Gastroesophageal sphincter (tissue), 3 donors: ENCODE results near the gene SLCO3A1.

ENCODE experiments used
- POLR2A ChIP-seq, 2 donors: fragments of 450-650 bp; IDR thresholded peaks; one replicate each; pipeline ENCODE4 v1.6.1; 2017; ENCODE audit warnings: antibody characterized with exemption in 2 of 2, mild to moderate bottlenecking in 2 of 2, moderate library complexity in 1 of 2
- POLR2AphosphoS5 ChIP-seq: sonication (generic); formaldehyde crosslinking; IDR thresholded peaks from one replicate; pipeline ENCODE4 v1.6.1; 2017; ENCODE audit warnings: antibody characterized with exemption
- TF ChIP-seq, protein P1 (sequence below), 4 experiments: fragments of 200-600 bp in 2 of 4; fragments of 450-650 bp in 2 of 4; sonication (generic) in 1 of 4; IDR thresholded peaks; one replicate each; pipeline ENCODE4 v1.5.1; 2017 to 2019; ENCODE audit warnings: antibody characterized with exemption in 4 of 4, mild to moderate bottlenecking in 2 of 4, moderate library complexity in 2 of 4

DNA sequence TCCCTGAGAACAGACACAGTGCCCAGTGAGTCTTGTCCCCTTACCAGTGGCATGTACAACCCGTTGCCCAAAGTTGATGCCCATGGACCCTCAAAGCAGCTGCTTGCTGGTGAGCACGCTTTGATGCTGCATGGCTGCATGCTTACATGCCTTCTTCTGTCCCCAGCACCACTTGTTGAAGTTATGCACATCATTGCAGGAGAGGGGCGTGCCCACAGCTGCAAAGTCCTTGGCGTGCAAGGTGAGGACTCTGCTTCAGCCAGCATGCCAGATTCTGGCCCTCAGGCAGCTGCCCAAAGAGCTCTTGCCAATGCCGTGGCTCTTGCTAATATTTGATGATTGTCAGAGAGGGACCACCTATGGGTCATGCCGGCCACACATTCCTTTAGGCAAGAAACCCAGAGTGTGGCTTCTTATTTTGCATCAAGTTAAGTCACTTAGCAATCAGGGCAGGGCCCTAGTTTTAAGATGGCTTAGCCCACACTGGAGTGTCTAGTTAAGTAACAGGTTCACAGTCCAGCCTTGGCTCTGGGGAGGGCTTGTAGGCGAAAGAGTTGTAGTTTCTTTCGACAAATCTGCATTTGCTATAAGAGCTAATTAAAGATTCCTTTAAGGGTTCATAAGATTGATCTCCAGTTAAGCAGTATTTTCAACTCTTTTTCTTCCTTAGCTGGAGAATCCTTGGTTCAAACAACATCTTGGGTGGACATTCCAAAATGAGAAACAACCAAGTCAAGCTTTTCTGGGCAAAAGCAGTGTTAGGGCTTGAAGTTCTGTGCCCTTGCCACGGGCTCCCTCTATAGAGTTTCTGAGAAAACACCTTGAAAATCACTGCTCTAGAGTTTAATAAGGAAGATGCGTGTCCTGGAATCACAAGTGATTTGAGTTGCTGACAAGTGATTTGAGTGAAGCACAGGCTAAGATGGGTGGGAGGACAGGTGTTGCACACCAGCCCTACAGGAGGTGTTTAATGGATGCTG lies 128.6 kb downstream of the SLCO3A1 start:
- TF ChIP-seq, protein P1, sequence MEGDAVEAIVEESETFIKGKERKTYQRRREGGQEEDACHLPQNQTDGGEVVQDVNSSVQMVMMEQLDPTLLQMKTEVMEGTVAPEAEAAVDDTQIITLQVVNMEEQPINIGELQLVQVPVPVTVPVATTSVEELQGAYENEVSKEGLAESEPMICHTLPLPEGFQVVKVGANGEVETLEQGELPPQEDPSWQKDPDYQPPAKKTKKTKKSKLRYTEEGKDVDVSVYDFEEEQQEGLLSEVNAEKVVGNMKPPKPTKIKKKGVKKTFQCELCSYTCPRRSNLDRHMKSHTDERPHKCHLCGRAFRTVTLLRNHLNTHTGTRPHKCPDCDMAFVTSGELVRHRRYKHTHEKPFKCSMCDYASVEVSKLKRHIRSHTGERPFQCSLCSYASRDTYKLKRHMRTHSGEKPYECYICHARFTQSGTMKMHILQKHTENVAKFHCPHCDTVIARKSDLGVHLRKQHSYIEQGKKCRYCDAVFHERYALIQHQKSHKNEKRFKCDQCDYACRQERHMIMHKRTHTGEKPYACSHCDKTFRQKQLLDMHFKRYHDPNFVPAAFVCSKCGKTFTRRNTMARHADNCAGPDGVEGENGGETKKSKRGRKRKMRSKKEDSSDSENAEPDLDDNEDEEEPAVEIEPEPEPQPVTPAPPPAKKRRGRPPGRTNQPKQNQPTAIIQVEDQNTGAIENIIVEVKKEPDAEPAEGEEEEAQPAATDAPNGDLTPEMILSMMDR (IDR thresholded peaks at IDR 0.05) = no peak
- TF ChIP-seq POLR2A (IDR thresholded peaks at IDR 0.05) = no peak
- no peak for TF ChIP-seq POLR2AphosphoS5
